Lower leg skin (tissue), 4 donors: Measurements from ENCODE around the gene HS6ST1. TPM values are rescaled to one million over a fixed set of nuclear protein-coding genes. Genes with fewer than 3 reads are reported as not detected.

Experiments used
- DNase-seq, 2 donors: peaks; one replicate each; pipeline ENCODE4 v3.0.0-alpha.2; 2019; ENCODE audit warnings: low spot score in 2 of 2
- H3K4me3 ChIP-seq: fragments of 200-600 bp; sonication (generic); 2 replicates; pipeline ENCODE4 v1.5.1; 2017; ENCODE audit warnings: mild to moderate bottlenecking, low read depth; ENCODE audit not compliant: poor library complexity, severe bottlenecking
- POLR2A ChIP-seq, 2 donors: fragments of 450-650 bp; IDR thresholded peaks; one replicate each; pipeline ENCODE4 v1.6.1; 2016 to 2017; ENCODE audit warnings: antibody characterized with exemption in 2 of 2, mild to moderate bottlenecking in 1 of 2, moderate library complexity in 1 of 2
- WGBS, 2 donors: methylation state at CpG; one replicate each; pipeline ENCODE4 v1.1.5; 2018; 5-methylcytosine and 5-hydroxymethylcytosine counted together
- intact Hi-C: fragments of 100-400 bp; cut with DNase I; formaldehyde crosslinking; loops from one replicate; pipeline ENCODE4 v1.15.0; 2023; ENCODE audit warnings: low total_unique reads
- total RNA-seq, 4 donors: library from RNA; depleted of rRNA; stranded (reverse); fragments of >200 nt; gene quantifications; one replicate each; pipeline ENCODE4 v1.1.0, GENCODE V29; 2016
- TF ChIP-seq, protein P1 (sequence below), 3 donors: fragments of 450-650 bp; IDR thresholded peaks; one replicate each; pipeline ENCODE4 v1.5.1; 2016; ENCODE audit warnings: antibody characterized with exemption in 3 of 3, mild to moderate bottlenecking in 3 of 3, moderate library complexity in 2 of 3

The HS6ST1 gene
- total RNA-seq, 4 donors from 2014 or later: 50.2 to 88.9 (median 69.3) TPM

DNA sequence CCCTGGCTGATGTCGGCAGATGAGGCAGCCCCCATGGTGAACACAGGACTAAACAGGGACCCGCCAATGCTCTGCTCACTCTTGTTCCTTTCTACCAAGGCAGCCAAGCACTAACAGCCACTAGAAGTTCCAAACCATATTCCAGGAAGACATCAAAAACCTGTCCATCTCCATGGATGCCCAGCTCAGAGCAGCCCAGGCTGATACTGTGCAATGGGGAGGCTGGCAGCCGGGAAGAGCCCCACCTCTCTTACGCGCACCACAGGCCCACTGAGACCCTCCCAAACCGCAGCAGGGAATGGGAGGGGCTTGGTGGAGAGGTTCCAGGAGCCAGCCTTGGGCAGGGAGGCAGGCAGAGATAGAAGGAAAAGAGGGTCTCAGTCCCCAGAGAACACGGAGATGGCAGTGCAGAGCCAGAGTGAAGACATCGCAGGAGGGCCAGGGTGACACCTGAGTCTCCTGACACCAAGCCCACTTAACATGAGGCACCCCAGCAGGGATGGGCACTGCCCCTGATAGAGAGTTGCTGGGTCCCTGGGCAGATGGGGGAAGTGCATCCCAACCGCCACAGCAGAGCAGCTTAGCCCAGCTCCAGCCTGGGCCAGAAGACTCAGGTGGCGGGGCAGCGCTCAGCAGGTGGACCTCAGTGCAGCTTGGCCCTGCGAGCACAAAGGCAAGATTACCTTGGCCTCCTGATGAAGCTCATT, 3.4 kb downstream of the HS6ST1 start:
- intact Hi-C loops: no loop called here
- DNase-seq: peak; percentile 12 to 76
- TF ChIP-seq POLR2A (IDR thresholded peaks at IDR 0.05): no peak
- TF ChIP-seq, protein P1, sequence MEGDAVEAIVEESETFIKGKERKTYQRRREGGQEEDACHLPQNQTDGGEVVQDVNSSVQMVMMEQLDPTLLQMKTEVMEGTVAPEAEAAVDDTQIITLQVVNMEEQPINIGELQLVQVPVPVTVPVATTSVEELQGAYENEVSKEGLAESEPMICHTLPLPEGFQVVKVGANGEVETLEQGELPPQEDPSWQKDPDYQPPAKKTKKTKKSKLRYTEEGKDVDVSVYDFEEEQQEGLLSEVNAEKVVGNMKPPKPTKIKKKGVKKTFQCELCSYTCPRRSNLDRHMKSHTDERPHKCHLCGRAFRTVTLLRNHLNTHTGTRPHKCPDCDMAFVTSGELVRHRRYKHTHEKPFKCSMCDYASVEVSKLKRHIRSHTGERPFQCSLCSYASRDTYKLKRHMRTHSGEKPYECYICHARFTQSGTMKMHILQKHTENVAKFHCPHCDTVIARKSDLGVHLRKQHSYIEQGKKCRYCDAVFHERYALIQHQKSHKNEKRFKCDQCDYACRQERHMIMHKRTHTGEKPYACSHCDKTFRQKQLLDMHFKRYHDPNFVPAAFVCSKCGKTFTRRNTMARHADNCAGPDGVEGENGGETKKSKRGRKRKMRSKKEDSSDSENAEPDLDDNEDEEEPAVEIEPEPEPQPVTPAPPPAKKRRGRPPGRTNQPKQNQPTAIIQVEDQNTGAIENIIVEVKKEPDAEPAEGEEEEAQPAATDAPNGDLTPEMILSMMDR (IDR thresholded peaks at IDR 0.05): no peak
- no peak overlapping the region for H3K4me3 ChIP-seq
- 64 to 67% methylated on average over 8 to 12 of the region's 12 CpGs for WGBS, 2 donors

DNA sequence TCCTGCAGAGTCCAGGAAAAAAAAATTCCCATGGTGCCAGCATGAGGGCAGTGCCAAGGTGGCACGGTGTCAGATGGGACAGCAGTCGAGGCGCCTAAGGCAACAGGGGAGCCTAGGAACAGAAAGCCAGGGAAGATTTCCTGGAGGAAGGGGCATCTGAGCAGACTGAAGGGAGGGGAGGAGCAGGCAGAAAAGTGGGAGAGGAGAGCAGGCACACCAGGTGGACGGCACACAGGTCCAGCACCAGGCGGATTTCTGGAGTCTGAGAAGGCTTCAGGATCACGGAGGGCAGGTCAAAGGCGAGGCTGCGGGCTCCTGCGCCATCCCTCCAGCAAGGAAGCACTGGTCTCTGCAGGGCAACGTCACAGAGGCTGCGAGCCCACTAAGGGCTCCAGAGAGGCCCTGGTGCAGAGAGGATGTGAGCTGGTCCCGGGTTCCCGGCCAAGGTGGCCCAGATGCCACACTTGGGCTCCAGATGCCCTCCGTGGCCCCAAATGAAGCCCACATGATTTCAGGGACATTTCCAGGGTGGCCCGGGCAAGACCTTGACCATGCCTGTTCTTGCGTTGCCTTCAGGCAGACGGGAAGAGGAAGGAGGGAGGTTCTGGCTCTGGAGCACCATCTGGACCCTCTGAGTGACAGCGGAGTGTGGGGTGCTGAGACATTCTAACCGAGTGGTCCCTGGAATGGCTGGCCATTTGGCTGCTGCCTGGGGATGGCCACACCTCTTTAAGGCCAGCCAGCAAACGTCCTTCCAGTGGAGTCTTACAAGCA, 4.1 kb downstream of the HS6ST1 start:
- intact Hi-C loops: no loop called here
- no peak for TF ChIP-seq POLR2A (IDR thresholded peaks at IDR 0.05)
- TF ChIP-seq, protein P1 (IDR thresholded peaks at IDR 0.05): no peak
- no peak overlapping the region for H3K4me3 ChIP-seq
- 70 to 78% methylated on average over 18 to 19 of the region's 20 CpGs for WGBS, 2 donors
- peak; percentile 12 to 84 for DNase-seq

DNA sequence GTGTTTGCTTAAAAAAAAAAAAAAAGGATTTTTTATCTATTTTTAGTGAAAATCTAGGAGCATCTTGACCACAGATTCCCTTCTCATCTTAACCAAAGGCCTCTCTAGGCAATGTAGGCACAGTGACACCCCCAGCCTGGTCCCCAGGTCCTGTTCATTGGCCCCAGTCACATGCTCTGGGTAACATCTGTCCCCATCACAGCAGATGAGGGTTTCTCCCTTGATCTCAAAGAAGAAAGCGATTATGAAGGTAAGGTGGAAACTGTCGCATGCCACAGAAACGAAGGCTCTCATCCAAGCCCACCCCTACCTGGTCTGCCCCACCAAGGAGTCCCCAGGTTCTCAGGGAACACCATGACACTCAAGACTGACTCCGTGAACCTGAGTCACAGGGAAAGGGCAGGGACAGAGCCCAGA, 4.7 kb downstream of the HS6ST1 start:
- no peak overlapping the region for H3K4me3 ChIP-seq
- 62 to 78% methylated on average over 4 of the region's 4 CpGs for WGBS, 2 donors
- no peak for TF ChIP-seq POLR2A (IDR thresholded peaks at IDR 0.05)
- TF ChIP-seq, protein P1 (IDR thresholded peaks at IDR 0.05): no peak
- intact Hi-C loops: no loop called here
- peak in 1 of 2 donors; percentile 10 for DNase-seq

DNA sequence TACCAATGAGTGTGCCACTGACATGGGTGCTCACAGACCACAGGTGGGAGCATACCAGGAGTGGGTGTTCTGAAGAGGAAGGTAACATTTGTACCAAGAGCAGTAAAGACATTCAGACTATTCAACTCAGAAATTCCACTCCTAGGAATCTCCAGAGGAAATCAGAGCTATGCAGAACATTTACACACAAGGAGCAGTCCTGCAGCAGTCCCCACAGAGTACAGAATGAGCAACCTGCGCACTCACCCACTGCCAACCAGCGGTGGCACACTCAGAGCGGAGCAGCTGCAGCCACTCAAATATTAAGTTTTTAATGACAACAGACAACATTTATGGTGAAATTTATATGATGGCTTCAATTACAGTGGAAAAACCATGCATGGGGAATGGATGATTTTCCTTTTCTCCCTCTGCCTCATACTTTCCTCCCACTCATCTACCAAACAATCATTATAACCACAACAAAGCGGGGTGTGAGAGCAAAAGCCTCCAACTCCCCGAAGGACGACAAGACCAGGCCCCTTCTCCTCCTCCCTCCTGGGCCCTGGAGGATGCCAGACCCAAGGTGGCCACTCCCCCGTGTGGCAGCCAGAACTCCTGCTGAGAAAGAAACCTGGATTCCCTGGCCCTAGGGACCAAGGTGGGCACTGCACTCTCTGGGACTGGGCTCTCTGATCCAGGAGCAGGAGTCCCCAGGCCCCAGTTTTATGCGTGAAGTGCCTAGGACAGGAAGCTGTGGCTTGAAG, 5.4 kb downstream of the HS6ST1 start:
- no peak for TF ChIP-seq POLR2A (IDR thresholded peaks at IDR 0.05)
- TF ChIP-seq, protein P1 (IDR thresholded peaks at IDR 0.05): no peak
- 40 to 58% methylated on average over 8 of the region's 8 CpGs for WGBS, 2 donors
- no peak overlapping the region for H3K4me3 ChIP-seq
- intact Hi-C loops: no loop called here
- DNase-seq: peak; percentile 12 to 45

DNA sequence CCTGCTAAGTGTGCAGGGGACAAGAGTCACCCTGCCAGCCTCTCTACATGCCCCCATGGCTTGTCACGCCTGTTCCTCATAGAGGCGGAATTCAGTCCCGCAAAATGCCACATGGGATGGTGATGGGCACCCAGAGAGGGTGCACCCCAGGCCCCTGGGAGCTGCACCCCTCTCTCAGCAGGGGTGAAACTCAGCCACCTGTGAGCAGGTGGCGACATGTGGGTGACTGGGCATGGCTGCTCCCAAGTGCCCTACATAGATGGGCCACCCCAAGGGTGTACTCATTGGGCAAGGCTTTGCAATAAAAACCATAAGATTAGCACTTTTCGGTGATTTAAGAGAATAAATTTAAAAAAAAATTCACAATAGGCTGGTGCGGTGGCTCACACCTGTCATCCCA, 6.3 kb downstream of the HS6ST1 start:
- DNase-seq: no peak
- intact Hi-C loops: no loop called here
- H3K4me3 ChIP-seq: no peak overlapping the region
- 91 to 96% methylated on average over 6 of the region's 6 CpGs for WGBS, 2 donors
- TF ChIP-seq, protein P1 (IDR thresholded peaks at IDR 0.05): no peak
- TF ChIP-seq POLR2A (IDR thresholded peaks at IDR 0.05): no peak
